ENCODE data around the gene FBXL5.
A peak's percentile ranks its signal among the peaks of the same experiment; 100 is the strongest.

The FBXL5 gene, protein sequence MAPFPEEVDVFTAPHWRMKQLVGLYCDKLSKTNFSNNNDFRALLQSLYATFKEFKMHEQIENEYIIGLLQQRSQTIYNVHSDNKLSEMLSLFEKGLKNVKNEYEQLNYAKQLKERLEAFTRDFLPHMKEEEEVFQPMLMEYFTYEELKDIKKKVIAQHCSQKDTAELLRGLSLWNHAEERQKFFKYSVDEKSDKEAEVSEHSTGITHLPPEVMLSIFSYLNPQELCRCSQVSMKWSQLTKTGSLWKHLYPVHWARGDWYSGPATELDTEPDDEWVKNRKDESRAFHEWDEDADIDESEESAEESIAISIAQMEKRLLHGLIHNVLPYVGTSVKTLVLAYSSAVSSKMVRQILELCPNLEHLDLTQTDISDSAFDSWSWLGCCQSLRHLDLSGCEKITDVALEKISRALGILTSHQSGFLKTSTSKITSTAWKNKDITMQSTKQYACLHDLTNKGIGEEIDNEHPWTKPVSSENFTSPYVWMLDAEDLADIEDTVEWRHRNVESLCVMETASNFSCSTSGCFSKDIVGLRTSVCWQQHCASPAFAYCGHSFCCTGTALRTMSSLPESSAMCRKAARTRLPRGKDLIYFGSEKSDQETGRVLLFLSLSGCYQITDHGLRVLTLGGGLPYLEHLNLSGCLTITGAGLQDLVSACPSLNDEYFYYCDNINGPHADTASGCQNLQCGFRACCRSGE

DNA sequence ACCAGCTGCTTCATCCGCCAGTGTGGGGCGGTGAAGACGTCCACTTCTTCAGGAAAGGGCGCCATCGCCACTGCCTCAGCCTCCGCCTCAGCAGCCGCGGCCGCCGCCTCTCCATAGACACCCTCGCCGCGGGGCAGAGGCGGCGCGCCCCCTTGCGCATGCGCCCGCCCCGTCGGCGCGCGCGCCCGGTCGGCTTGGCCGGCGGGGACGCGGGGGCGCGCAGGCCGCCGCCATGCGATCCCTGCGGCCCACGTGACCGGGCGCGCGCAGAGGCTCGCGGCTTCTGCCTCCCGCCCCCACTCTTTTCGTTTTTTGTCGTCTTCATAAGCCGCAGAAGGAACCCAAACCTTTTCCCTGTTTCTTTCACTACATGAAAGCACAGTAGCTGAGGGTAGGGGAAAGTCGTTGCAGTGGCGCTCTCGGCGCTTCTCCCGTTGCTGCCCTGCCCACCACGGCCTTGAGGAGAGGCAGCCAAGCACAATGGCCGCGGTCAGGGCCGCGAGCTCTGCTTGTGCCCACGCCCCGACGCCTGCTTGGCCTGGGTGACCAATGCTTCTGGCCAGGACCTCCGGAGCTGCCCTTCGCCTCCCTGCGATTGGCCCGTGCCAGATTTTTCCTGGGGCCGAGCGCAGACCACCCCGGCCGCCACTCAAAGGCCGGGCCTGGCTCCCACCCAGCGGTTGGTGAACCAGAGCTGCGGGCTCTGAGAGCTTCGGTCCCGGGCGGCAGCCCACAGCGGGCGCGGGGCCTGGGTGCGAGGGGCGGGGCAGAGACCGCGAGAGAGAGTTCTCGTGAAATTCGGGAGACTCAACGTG lies at the start of gene FBXL5:
Gene FBXL5 (minus strand): TSS at position 135 of the 815 bp plus-strand sequence. CDS start 70 bp downstream, at position 65.
- DNase-seq (ENCODE audit: low read depth in 1 of 2, low spot score in 1 of 2): peak; percentile 67 to 77

DNA sequence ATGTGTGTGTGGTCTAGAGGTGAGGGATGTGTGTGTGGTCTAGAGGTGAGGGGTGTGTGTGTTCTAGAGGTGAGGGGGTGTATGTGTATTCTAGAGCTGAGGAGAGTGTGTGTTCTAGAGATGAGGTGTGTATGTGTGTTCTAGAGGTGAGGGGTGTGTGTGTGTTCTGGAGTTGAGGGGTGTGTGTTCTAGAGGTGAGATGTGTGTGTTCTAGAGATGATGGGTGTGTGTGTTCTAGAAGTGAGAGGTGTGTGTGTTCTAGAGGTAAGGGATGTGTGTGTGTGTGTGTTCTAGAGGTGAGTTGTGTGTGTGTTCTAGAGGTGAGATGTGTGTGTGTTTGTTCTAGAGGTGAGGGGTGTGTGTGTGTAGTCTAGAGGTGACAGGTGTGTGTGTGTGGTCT lies 49.0 kb upstream of the FBXL5 start:
- no peak for DNase-seq (ENCODE audit: low read depth in 1 of 2, low spot score in 1 of 2)

DNA sequence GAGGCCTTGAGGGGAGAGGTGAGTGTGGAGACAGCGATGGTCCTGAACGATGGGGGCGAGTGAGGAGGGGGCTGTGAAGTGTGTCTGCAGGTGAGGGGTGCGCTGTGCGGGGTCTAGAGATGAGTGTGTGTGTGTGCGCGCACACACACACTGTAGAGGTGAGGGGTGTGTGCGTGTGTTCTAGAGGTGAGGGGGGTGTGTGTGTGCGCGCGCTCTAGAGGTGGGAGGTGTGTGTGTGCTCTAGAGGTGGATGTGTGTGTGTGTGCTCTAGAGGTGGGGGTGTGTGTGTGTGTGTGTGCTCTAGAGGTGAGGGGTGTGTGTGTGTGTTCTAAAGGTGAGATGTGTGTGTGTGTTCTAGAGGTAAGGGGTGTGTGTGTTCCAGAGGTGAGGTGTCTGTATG lies 48.3 kb upstream of the FBXL5 start:
- no peak for DNase-seq (ENCODE audit: low read depth in 1 of 2, low spot score in 1 of 2)

DNA sequence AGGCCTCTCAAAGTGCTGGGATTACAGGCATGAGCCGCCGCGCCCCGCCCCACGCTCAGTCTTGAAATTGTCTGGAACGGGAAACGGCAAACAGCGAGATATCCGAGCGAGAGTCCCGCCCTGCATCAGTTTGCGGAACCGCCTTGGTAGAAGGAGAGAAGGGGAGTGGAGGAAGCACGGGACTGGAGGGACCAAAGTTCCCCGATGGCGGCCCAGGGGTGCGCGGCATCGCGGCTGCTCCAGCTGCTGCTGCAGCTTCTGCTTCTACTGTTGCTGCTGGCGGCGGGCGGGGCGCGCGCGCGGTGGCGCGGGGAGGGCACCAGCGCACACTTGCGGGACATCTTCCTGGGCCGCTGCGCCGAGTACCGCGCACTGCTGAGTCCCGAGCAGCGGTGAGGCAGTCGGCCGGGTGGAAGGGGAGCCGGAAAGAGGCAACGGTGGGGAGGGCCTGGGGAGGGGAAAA lies 47.8 kb upstream of the FBXL5 start, which contains the start of gene BST1:
Gene BST1 (plus strand): TSS at position 125 of the 463 bp plus-strand sequence. CDS start 80 bp downstream, at position 205.
- DNase-seq (ENCODE audit: low read depth in 1 of 2, low spot score in 1 of 2): peak; percentile 17 to 25

DNA sequence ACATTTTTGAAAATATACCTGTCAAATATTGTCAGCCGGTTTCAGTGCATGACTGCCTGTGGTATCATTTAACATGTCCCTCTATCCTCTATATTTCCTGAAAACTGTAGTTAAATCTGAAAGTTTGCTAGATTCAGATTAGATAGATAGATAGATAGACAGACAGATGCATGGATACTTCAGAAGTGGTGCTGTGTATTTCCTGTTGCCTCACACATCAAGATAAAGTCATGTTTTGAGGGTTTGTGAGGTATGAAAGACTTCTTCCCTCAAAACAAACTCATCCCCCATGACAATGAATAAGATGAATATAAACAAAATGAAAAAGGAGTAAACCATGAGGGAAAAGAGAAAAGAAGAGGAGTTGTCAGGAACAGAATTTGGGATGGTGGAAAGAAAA lies 41.7 kb upstream of the FBXL5 start:
- no peak for DNase-seq (ENCODE audit: low read depth in 1 of 2, low spot score in 1 of 2)

DNA sequence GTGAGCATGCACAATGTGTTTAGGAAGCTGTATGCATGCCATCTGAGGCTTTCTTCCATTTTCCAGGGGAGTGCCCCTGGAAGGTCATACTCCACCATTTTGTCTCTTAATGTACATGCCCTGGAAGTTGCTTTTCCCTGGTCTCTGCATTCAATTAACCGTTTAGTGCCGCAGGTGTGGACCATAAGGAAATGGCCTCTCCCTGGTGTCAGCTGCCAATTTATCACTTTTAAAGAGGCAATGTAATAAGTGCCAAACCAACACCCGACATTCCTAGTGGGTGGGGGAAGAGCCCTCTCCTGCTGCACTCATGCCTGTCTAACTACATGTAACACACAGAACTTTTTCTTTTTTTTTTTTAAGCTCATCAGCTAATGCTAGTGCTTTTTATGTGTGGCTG lies 40.6 kb upstream of the FBXL5 start:
- DNase-seq (ENCODE audit: low read depth in 1 of 2, low spot score in 1 of 2): no peak

DNA sequence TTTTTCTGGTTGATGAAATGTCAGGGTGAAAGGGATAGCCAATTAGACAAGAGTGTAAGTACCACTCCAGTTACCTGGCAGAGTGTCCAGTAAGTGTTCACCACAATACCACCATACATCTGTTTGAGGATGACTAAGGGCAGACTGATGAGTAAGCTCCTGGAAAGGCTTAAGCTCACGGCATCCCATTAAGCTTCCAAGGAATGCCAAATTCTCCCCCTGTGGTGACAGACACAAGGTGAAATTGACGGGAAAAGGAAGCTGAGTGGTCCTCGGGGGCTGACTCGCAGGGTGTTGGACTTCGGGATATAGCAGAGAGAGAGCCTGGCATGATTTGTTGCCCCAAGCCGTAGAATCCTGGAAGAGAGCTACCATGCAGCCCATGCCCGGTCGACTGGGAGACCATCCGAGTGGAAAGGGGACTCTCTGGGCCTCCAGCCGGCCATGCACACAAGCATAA lies 40.1 kb upstream of the FBXL5 start:
- no peak for DNase-seq (ENCODE audit: low read depth in 1 of 2, low spot score in 1 of 2)

DNA sequence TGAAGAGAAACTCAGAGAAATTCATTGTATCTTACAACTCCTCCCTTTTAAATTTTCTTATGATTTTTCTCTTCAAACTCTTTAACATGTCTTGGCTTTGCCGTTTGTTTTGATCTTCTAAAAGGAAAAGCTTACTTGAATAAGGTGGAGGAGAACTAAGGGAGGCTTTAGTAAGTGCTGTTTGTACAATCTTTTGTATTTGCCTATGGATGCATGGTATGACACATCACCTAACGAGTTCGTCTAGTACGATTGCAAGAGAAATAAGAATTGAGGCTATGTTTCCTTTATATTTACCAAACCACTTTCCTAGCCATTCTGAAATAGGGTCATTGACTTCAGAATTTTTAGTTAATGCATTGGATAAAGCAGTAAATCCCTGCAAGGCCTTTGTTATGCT lies 39.3 kb upstream of the FBXL5 start:
- DNase-seq (ENCODE audit: low read depth in 1 of 2, low spot score in 1 of 2): no peak

DNA sequence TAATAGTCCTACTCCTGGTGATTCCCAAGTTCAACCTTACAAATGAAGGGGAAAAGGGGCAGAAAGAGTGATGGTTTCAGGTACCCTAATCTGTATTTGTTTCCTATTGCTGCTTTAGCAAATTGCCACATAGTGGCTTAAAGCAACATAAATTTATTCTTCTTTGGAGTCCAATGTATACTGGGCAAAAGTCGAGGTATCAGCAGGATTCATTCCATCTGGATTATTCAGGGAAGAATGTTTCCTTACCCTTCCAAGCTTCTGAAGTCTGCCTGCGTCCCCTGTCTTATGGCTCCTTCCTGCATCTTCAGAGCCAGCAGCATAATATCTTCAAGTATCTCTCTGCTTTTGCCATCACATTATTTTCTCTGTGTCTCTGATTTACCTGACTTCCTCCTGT lies 37.4 kb upstream of the FBXL5 start:
- no peak for DNase-seq (ENCODE audit: low read depth in 1 of 2, low spot score in 1 of 2)

DNA sequence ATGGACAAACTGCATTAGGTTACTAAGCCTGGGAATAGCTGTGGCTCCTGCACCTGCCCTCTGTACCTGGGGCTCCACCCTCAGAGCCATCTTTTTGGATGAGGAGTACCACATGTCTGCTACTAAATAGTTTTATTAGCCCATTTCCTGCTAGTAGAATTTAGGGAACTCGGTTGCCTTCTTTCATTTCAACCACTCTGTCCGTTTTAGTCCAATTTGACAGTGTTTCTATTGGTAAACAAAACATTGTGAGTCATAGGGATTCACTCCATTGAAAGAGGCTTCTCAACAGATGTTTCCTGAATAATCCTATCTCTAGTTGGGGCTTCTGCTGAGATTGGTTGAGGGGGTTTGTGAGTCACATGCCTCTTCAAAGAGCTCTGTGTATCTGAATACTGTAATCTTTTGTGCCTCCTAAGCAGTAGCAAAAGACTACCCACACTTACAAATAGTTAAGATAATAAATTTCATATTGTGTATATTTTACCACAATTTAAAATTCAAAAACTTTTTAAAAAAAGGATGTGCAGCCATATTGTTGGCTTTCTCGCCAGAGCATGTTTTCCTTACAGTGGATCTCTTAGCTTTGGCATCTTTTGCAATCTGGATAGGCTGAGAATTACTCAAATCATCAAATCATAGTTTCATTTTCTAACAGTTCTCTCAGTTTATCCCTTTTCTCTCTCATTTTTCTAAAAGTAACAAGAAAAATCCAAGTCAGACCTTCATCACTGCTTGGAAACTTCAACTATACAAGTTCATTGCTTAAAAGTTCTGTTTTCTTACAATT lies 36.4 kb upstream of the FBXL5 start:
- no peak for DNase-seq (ENCODE audit: low read depth in 1 of 2, low spot score in 1 of 2)

DNA sequence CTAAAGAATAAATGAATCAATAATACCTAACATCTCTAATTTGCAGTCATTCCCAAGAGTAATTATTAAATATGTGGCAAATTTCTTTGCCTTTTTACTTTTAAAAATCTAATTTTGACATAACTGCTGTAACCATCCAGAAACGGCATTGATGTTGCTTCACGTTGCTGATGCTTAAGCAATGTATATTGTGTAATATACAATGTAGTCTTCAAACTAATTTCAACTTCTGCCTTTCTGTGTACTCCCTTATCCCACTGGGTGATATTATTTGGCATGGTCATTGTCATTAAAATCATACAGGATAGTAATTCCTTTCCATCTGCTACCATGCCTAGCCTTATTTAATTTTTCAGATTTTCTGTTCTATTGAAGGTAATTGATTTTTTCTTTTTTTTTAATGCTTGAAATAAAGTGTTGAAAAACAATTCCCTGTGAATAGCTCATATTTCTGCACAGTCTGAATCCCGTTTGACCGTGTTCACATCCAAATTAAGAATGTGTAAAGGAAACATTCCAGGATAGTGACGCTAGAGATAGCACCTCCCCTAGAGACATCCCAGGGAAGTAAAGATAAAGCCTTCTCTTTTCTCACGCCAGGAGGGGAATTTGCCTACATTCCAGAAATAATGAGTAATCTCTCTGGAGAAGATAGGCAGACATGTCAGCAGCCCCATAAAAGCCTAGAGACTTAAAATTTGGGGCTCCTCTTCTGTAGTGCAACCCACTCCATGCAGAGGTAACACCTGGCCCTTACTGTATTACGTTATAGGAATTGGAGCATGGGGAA lies 35.1 kb upstream of the FBXL5 start:
- DNase-seq (ENCODE audit: low read depth in 1 of 2, low spot score in 1 of 2): no peak

DNA sequence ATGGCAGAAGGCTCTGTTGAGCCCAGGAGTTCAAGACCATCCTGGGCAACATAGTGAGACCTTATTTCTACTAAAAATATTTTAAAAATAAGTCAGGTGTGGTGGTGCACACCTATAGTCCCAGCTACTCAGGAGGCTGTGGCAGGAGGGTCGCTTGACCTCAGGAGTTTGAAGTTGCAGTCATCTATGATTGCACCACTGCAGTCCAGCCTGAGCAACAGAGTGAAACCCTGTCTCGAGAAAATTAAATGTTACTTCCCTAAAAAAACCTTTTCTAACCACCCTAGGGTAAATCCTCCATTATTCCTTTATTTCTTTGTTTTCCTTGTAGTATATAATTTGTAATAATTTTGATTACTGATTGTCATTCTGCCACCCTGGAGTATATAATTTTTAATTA lies 34.4 kb upstream of the FBXL5 start:
- DNase-seq (ENCODE audit: low read depth in 1 of 2, low spot score in 1 of 2): no peak

DNA sequence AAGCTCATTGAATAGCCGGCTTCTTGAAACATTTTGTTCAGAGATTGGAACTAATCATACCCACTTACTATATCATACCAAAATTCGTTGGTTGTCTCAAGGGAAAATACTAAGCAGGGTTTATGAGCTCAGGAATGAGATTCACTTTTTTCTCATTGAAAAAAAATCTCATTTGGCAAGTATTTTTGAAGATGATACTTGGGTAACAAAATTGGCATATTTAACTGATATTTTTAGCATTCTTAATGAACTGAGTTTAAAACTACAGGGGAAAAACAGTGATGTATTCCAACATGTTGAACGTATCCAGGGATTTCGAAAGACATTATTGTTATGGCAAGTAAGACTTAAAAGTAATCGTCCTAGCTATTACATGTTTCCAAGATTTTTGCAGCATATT lies 32.9 kb upstream of the FBXL5 start:
- no peak for DNase-seq (ENCODE audit: low read depth in 1 of 2, low spot score in 1 of 2)

DNA sequence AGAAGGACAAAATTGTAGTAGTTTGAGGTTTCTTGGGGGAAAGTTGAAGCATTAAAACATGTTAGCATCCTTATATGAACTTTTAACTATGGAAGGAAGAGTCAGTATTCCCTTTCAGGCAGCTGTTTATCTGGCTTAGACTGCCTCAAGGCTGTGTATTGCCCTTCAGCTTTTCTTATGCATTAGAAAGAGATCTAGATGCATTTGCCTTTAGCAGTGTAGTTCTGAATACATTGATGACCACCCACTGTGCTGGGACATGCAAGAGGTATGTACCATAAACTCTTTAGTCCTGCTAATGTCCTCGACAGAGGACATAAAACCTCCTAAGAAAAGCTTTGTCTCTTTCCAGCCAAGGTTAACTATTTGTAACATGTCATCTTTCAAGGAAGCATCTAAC lies 29.3 kb upstream of the FBXL5 start:
- no peak for DNase-seq (ENCODE audit: low read depth in 1 of 2, low spot score in 1 of 2)

DNA sequence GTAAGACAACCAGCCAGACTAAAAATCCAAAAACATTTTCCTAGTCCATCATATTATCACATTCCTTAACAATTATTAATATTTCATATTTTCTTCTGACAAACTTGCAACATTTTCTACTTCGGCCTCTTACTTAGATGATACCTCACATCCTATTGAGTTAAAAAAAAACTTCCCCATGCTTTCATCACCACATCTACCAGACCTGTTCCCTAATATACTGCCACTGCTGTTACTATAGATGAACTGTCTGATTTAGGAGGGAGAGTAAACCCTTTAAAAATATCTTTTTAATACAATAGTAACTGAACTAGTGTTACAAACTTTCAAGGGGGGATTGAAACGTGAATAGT lies 28.0 kb upstream of the FBXL5 start:
- DNase-seq (ENCODE audit: low read depth in 1 of 2, low spot score in 1 of 2): no peak

DNA sequence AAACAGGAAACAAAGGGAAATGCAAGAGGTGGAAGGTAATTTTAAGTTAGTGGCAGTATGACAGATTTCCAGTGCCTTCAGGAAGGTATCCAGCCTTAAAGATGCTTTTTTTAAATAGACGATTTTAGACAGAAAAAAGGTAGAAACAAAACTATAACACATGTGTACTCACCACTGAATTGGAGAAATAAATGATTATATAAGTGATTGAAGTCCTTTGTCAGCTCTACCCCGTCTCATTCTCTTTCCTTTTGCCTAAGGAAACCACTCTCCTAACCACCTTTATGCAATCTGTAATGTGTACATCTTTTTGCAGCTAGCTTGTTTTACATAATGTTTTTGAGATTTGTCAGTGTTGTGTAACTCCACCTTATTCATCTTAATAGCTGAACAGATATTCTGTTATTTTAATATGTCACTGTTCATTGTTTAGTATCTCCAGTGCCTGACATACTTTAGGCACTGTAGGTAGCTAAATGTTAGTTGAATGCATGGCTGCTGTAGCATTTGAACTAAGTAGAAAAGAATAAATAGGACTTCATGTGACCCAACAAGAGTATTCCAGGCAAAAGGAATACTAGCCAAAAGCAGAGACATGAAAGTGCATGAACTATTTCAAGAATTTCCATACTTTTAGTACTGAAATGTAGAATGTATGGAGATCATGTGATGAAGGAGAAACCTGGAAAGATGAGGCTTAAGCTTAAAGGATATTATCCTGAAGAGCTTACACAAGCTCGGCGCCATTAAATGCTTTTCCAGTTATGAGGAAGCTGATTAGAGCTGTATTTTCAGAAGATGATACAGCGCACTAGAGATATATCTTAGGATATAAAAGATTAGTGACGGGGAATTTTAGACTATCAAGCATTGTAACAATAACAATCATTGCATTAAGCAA lies 27.3 kb upstream of the FBXL5 start:
- DNase-seq (ENCODE audit: low read depth in 1 of 2, low spot score in 1 of 2): no peak

DNA sequence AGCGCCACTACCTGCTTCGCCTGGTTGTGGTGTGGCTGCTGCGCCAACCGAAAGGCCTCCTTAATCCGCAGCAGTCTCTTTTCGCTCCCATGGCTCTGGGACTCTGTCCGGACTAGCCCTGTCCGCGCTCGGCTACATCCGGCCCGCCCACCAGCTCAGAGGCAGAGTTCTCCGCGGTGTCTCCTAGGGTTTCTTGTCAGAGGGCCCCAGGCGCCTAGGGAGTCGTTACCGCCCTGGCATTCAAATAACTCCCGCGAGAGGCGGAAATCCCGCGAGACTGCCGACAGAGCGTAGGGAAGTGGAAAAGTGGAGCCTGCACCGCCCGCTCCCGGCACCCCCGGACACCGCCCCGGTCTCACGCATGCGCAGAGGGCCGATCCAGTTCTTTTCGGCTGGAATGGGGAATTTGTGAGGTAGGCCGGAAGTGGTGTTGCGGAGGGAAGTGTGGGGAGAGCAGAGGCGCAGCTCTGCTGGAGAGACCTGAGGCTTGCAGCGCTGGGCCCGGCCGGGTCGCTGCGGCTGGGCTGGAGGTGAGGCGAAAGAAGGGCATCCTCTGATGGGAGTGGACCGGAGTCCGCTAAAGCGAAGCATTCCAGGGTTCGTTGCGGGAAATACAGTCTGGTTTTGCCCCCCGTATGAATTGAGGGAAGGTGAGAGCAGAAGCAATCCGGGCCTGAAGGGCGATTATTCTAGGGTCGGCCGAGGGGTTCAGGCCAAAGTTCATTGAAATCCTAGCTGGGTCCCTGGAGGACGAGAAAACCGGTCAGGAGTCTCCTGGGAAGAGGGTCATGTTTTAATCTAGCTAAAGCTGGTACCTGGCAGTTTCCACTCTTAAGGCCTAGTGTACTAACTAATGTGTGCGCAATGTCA lies 26.4 kb upstream of the FBXL5 start, which contains the start of gene FAM200B:
Gene FAM200B (plus strand): TSS at position 456 of the 870 bp plus-strand sequence. CDS start 5,151 bp downstream, outside the sequence.
- peak; percentile 98 for DNase-seq (ENCODE audit: low read depth in 1 of 2, low spot score in 1 of 2)

DNA sequence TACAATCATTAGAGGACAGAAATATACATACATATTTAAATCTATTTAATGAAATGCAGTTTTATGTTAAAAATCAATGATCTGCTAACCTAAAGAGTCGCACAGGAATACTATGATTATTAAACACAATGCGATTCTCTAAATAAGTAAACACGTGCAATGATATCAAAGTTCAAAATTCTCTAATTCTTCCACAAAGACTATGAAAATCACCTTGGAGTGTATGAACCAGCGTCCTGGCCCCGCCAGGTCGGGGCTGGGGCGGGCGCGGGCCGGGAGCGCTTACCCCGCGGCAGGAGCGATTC lies 25.9 kb upstream of the FBXL5 start:
- DNase-seq (ENCODE audit: low read depth in 1 of 2, low spot score in 1 of 2): no peak
